Muscle of back (tissue), 11 donors: ENCODE results near the gene SORCS2. TPM values are rescaled to one million over a fixed set of nuclear protein-coding genes. Genes with fewer than 3 reads are reported as not detected.
A peak's percentile ranks its signal among the peaks of the same experiment; 100 is the strongest.

Experiments
- DNase-seq, 3 donors: peaks; one replicate each; pipeline versions ENCODE4 v3.0.0 to v3.0.0-alpha.2; 2013
- polyA plus RNA-seq, 10 donors: library from polyadenylated mRNA; unstranded; fragments of 120-200 nt; gene quantifications; one replicate each; pipeline ENCODE4 v1.2.1, GENCODE V29; 2013; ENCODE audit not compliant: insufficient read length in 10 of 10

Gene SORCS2
- polyA plus RNA-seq, 10 donors: 6.5 to 21.0 (median 10.8) TPM

- no peak for DNase-seq
These were observed 177.2 kb downstream of the SORCS2 start for GRCh38 chr4:7369511-7369910.

- no peak for DNase-seq
These were observed 177.7 kb downstream of the SORCS2 start for GRCh38 chr4:7370038-7370437.

GRCh38 chr4:7371210-7371941 is 179.0 kb downstream of the SORCS2 start:
- no peak for DNase-seq

GRCh38 chr4:7372673-7373072 is 180.3 kb downstream of the SORCS2 start:
- no peak for DNase-seq

GRCh38 chr4:7374571-7374970 is 182.2 kb downstream of the SORCS2 start:
- DNase-seq: no peak

- DNase-seq: peak in 1 of 3 donors; percentile 70
These were observed 183.1 kb downstream of the SORCS2 start for GRCh38 chr4:7375427-7375826.

GRCh38 chr4:7377223-7377865 is 185.0 kb downstream of the SORCS2 start:
- peak in 1 of 3 donors; percentile 56 for DNase-seq

GRCh38 chr4:7379186-7379585 is 186.8 kb downstream of the SORCS2 start:
- no peak for DNase-seq

GRCh38 chr4:7379719-7380118 is 187.4 kb downstream of the SORCS2 start:
- no peak for DNase-seq

GRCh38 chr4:7381221-7381889 is 189.0 kb downstream of the SORCS2 start:
- DNase-seq: no peak

GRCh38 chr4:7381890-7382633 is 189.7 kb downstream of the SORCS2 start:
- DNase-seq: no peak

- DNase-seq: no peak
These were observed 190.3 kb downstream of the SORCS2 start for GRCh38 chr4:7382634-7383014.

- no peak for DNase-seq
These were observed 190.9 kb downstream of the SORCS2 start for GRCh38 chr4:7383266-7383665.

- DNase-seq: no peak
These were observed 191.9 kb downstream of the SORCS2 start for GRCh38 chr4:7384003-7384928.

- DNase-seq: no peak
These were observed 192.9 kb downstream of the SORCS2 start for GRCh38 chr4:7384929-7385890.

- no peak for DNase-seq
These were observed 195.6 kb downstream of the SORCS2 start for GRCh38 chr4:7387925-7388324.

GRCh38 chr4:7388627-7389026 is 196.3 kb downstream of the SORCS2 start:
- DNase-seq: no peak

- DNase-seq: no peak
These were observed 196.9 kb downstream of the SORCS2 start for GRCh38 chr4:7389101-7389701.

GRCh38 chr4:7389719-7390118 is 197.4 kb downstream of the SORCS2 start:
- DNase-seq: no peak
